Activated CD4-positive, alpha-beta T cell treated with anti-CD3 and anti-CD28 coated beads for 36 hours (primary cell): Measurements from ENCODE around the gene ACAN. TPM values are rescaled to one million over a fixed set of nuclear protein-coding genes. Genes with fewer than 3 reads are reported as not detected.

Experiments used
- ATAC-seq: fragments of 200-7000 bp; cut with Tn5 transposase; one replicate; pipeline ENCODE4 v1.10.0; 2021; ENCODE audit warnings: mild to moderate bottlenecking, moderate library complexity
- CTCF ChIA-PET: fragments of 350-600 bp; sonication (Branson Sonifier 250); formaldehyde crosslinking; loops from one replicate; lab custom pipeline; 2021; ENCODE audit warnings: antibody characterized with exemption; lab: Charles Lee
- POLR2A ChIA-PET: fragments of 350-600 bp; sonication (Branson Sonifier 250); formaldehyde crosslinking; loops from one replicate; lab custom pipeline; 2021; ENCODE audit warnings: antibody characterized with exemption, inconsistent platforms; lab: Charles Lee
- DNase-seq: peaks from one replicate; pipeline ENCODE4 v3.0.0-alpha.2; 2020
- H3K27ac Mint-ChIP-seq: one replicate; pipeline ENCODE4 v1.8.0; 2021; ENCODE audit warnings: mixed read lengths
- H3K27me3 Mint-ChIP-seq: one replicate; pipeline ENCODE4 v1.8.0; 2021; ENCODE audit warnings: mixed read lengths
- H3K36me3 Mint-ChIP-seq: one replicate; pipeline ENCODE4 v1.8.0; 2021; ENCODE audit warnings: low read depth, mixed read lengths
- H3K4me1 Mint-ChIP-seq: one replicate; pipeline ENCODE4 v1.8.0; 2021; ENCODE audit warnings: mixed read lengths
- H3K4me3 Mint-ChIP-seq: one replicate; pipeline ENCODE4 v1.8.0; 2021; ENCODE audit warnings: mild to moderate bottlenecking, moderate library complexity, mixed read lengths
- H3K9me3 Mint-ChIP-seq: one replicate; pipeline ENCODE4 v1.8.0; 2021; ENCODE audit warnings: low read depth, mixed read lengths
- intact Hi-C, 2 experiments: fragments of 100-400 bp; cut with DNase I in 1 of 2; cut with micrococcal nuclease in 1 of 2; formaldehyde crosslinking; loops; one replicate each; pipeline versions ENCODE4 v1.14.2 to v1.15.1; 2022 to 2024; cut with DNase I, micrococcal nuclease
- total RNA-seq, 2 experiments: library from RNA; stranded (reverse); gene quantifications; one replicate each; pipeline ENCODE4 v1.2.3, GENCODE V29; 2021

Gene ACAN
- total RNA-seq, 2 experiments from 2014 or later = not detected

DNA sequence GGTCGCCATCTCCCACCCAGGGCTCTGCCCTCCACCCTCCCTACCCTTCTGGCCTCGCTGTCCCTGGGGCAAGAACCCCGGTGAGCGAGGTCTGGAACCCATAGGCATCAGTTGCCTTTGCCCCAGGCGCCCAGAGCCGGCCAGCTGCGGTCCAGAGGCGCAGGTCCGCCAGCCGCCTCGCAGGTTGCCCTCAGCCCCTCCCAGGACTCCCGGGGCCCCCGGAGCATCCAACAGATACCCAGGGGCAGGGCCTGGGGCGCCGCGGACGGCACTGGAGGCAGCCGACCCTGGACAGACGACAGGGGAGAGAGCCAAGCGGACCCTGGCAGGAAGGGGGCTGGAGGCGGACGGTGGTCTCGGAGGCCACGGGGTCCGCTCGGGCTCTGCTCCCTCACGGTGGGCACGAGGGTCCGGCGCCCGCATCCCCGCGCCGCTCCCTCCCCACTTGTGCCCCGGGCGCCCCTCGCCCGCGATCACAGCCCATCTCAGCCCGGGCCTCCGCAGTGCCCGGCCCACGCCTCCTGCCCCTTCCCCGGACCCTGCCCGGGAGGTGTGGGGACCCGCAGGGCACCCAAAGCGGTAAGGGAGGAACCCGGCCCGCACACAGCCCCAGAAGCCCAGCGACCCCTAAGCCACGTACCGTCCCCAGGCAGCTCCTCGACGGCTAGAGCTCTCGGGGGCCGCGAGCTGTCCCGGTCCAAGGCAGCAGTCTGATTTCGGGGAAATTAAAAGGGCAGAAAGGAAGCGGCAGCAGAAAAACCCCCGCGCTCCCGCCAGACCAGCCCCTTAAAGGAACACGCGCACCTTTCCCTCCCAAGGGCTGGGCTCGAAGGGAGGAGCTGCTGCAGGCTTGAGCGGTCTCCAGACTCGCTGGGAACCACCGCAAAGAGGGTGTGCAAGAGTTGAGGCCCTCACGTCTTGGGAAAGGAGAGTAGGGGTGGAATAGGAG lies 91.9 kb downstream of the ACAN start, which contains the start of gene HAPLN3:
TSS of gene HAPLN3 (minus strand) at position 726 of the 949 bp plus-strand sequence. CDS start 8,246 bp downstream, outside the sequence.
- Mint-ChIP-seq H3K4me3 (peak within 1 kb of the TSS; percentile 83), H3K4me1 (peaks cover 32% of the 10 kb centered on the region), H3K27ac (peak within 1 kb of the TSS; percentile 81), H3K36me3 (peaks cover 12% of the 10 kb centered on the region), H3K9me3 (no peaks in the 10 kb centered on the region), H3K27me3 (no peaks in the 10 kb centered on the region)
- ChIA-PET CTCF (interaction anchor here (0.6 to 2.2 kb wide), 12 partner anchors 8 to 324 kb away, joined by 3 to 21 read pairs (median 4); no protein-coding TSS in a partner anchor), POLR2A (interaction anchor here (0.6 to 0.7 kb wide), 3 partner anchors 9 to 23 kb away, joined by 3 to 5 read pairs (median 3); no protein-coding TSS in a partner anchor)
- peak; percentile 82 for DNase-seq
- ATAC-seq = peak; percentile 62
- intact Hi-C loops = loop anchor here (1.0 to 10.0 kb wide), 12 partner anchors 9 to 440 kb away; partner anchors contain the start of genes MFGE8 (in 2 of the 2), ABHD2 (in 1 of the 2), FANCI (in 1 of the 2) and POLG (in 1 of the 2)

- ChIA-PET CTCF (interaction anchor here (1.2 to 2.1 kb wide), 7 partner anchors 8 to 273 kb away, joined by 3 to 15 read pairs (median 5); no protein-coding TSS in a partner anchor), POLR2A (no interaction called here)
- Mint-ChIP-seq H3K36me3 (peaks cover 8% of the 10 kb centered on the region), H3K27me3 (no peaks in the 10 kb centered on the region), H3K9me3 (no peaks in the 10 kb centered on the region), H3K4me3 (no peak overlapping the region), H3K4me1 (peaks cover 30% of the 10 kb centered on the region), H3K27ac (peak overlapping the region; percentile 32)
- intact Hi-C loops = loop anchor here (5.0 to 10.0 kb wide), 4 partner anchors 231 to 438 kb away; partner anchors contain the start of gene POLG (in 1 of the 2)
- ATAC-seq = no peak
- DNase-seq = no peak
Measured at GRCh38 chr15:88896333-88897033, 93.2 kb downstream of the ACAN start.

DNA sequence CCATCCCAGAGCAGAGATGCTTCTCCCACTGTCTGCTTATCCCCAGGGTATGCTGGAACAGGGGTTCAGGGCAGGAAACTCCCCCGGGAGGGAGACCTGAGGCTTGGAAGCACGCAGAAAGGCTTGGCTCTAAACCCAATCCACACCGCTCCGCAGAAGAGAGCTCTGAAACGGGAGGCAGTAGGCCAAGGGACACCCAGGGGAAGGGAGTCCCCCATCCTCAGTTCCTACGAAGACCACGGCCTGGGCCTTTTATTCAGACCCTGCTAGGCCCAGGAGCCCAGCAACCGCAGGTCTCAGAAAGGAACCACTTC lies 93.9 kb downstream of the ACAN start:
- Mint-ChIP-seq H3K9me3 (no peaks in the 10 kb centered on the region), H3K4me3 (no peak overlapping the region), H3K4me1 (peaks cover 35% of the 10 kb centered on the region), H3K36me3 (peaks cover 10% of the 10 kb centered on the region), H3K27me3 (no peaks in the 10 kb centered on the region), H3K27ac (no peak overlapping the region)
- DNase-seq (no peak), ATAC-seq (no peak)
- intact Hi-C loops = loop anchor here (5.0 to 10.0 kb wide), 4 partner anchors 230 to 438 kb away; partner anchors contain the start of gene POLG (in 1 of the 2)
- ChIA-PET CTCF (interaction anchor here (1.2 to 1.5 kb wide), 4 partner anchors 8 to 273 kb away, joined by 3 to 7 read pairs (median 4); no protein-coding TSS in a partner anchor), POLR2A (no interaction called here)

GRCh38 chr15:88897456-88898194 lies 94.4 kb downstream of the ACAN start:
- CTCF ChIA-PET = interaction anchor here (0.5 to 1.5 kb wide), 5 partner anchors 7 to 274 kb away, joined by 3 to 7 read pairs (median 5); no protein-coding TSS in a partner anchor

GRCh38 chr15:88898736-88899135 lies 95.5 kb downstream of the ACAN start:
- CTCF ChIA-PET = no interaction called here
- POLR2A ChIA-PET = no interaction called here

More at GRCh38 chr15:88897456-88898194, 94.4 kb downstream of the ACAN start:
- H3K36me3 Mint-ChIP-seq = peaks cover 10% of the 10 kb centered on the region
- POLR2A ChIA-PET = no interaction called here
- DNase-seq = peak; percentile 86
- ATAC-seq = peak; percentile 80
- H3K4me3 Mint-ChIP-seq = no peak overlapping the region
- intact Hi-C loops = loop anchor here (5.0 to 10.0 kb wide), 4 partner anchors 230 to 437 kb away; partner anchors contain the start of gene POLG (in 1 of the 2)
- no peak overlapping the region for H3K27ac Mint-ChIP-seq
- H3K9me3 Mint-ChIP-seq = no peaks in the 10 kb centered on the region
- H3K27me3 Mint-ChIP-seq = no peaks in the 10 kb centered on the region
- H3K4me1 Mint-ChIP-seq = peaks cover 35% of the 10 kb centered on the region

GRCh38 chr15:88899251-88899650 lies 96.0 kb downstream of the ACAN start:
- Mint-ChIP-seq H3K4me3 (no peak overlapping the region), H3K9me3 (no peaks in the 10 kb centered on the region), H3K27ac (no peak overlapping the region), H3K36me3 (peaks cover 3% of the 10 kb centered on the region), H3K27me3 (no peaks in the 10 kb centered on the region), H3K4me1 (peaks cover 39% of the 10 kb centered on the region)
- no peak for DNase-seq
- intact Hi-C loops = loop anchor here (5.0 to 10.0 kb wide), 4 partner anchors 228 to 436 kb away; partner anchors contain the start of gene POLG (in 1 of the 2)
- no peak for ATAC-seq
- ChIA-PET POLR2A (no interaction called here), CTCF (no interaction called here)

More at GRCh38 chr15:88898736-88899135, 95.5 kb downstream of the ACAN start:
- Mint-ChIP-seq H3K36me3 (peaks cover 4% of the 10 kb centered on the region), H3K27me3 (no peaks in the 10 kb centered on the region), H3K9me3 (no peaks in the 10 kb centered on the region), H3K27ac (no peak overlapping the region), H3K4me3 (no peak overlapping the region), H3K4me1 (peaks cover 39% of the 10 kb centered on the region)
- intact Hi-C loops = loop anchor here (5.0 to 10.0 kb wide), 4 partner anchors 229 to 436 kb away; partner anchors contain the start of gene POLG (in 1 of the 2)
- no peak for DNase-seq
- no peak for ATAC-seq

GRCh38 chr15:88900309-88900981 lies 97.2 kb downstream of the ACAN start:
- no peak for ATAC-seq
- H3K9me3 Mint-ChIP-seq = no peaks in the 10 kb centered on the region
- no peak overlapping the region for H3K27ac Mint-ChIP-seq
- POLR2A ChIA-PET = no interaction called here
- no peak for DNase-seq
- intact Hi-C loops = no loop called here
- H3K4me3 Mint-ChIP-seq = no peak overlapping the region
- H3K4me1 Mint-ChIP-seq = peaks cover 50% of the 10 kb centered on the region
- peaks cover 2% of the 10 kb centered on the region for H3K36me3 Mint-ChIP-seq
- H3K27me3 Mint-ChIP-seq = no peaks in the 10 kb centered on the region
- CTCF ChIA-PET = interaction anchor here (0.6 kb wide), 1 partner anchor 157 kb away, joined by 6 read pairs; no protein-coding TSS in a partner anchor

DNA sequence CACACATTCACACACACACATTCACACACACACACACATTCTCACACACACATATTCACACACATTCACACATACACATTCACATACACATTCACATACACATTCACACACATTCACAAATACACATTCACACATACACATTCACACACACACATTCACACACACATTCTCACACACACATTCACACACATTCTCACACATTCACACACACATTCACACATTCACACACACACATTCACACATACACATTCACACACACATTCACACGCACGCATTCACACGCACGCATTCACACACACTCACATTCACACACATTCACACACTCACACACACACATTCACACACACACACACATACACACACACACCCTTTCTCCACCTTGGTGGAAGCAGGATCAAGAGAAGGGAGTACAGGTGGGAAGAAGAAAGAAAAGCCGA lies 97.8 kb downstream of the ACAN start:
- H3K27ac Mint-ChIP-seq = no peak overlapping the region
- intact Hi-C loops = no loop called here

DNA sequence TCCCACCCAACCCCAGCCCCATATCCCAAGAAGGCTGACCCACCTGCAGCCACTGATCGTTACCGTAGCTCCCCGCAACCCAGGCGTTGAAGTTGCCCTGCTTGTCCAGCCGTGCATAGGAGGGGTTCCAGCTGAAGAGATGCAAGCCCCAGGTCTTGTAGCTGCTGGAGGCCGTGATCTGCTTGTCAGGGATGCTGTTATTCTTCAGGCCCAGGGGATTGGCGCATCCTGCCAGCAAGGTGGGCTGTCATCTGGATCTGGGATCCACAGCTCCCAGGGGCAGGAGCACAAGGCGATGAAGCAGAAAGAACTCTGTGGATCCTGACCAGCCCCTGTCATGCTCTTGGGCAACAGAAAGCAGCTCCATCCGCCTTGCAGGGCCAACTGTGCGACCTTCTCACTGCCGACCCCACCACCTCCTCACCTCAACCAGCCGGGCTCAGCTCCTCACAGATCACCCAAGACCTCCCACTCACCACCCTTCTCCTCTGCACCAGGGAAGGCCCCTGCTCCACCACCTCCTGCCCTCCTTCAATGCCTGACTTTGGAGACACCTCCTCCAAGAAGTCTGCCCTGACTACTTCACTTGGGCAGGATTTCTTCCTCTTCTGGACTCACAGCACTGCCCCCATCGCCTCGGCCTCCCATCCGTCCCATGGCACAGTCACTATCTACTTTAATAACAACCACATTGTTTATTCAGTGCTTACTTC lies 98.4 kb downstream of the ACAN start:
- H3K4me3 Mint-ChIP-seq = no peak overlapping the region
- POLR2A ChIA-PET = no interaction called here
- intact Hi-C loops = no loop called here
- DNase-seq = no peak
- peak overlapping the region; percentile 49 for H3K27ac Mint-ChIP-seq
- H3K27me3 Mint-ChIP-seq = no peaks in the 10 kb centered on the region
- ATAC-seq = no peak
- no peaks in the 10 kb centered on the region for H3K9me3 Mint-ChIP-seq
- CTCF ChIA-PET = interaction anchor here (0.6 to 5.2 kb wide), 3 partner anchors 119 to 287 kb away, joined by 3 to 73 read pairs (median 4); no protein-coding TSS in a partner anchor
- peaks cover 47% of the 10 kb centered on the region for H3K4me1 Mint-ChIP-seq
- H3K36me3 Mint-ChIP-seq = peaks cover 2% of the 10 kb centered on the region

More for the DNA sequence above, 97.8 kb downstream of the ACAN start:
- DNase-seq = no peak
- H3K27me3 Mint-ChIP-seq = no peaks in the 10 kb centered on the region
- H3K9me3 Mint-ChIP-seq = no peaks in the 10 kb centered on the region
- no peak overlapping the region for H3K4me3 Mint-ChIP-seq
- H3K36me3 Mint-ChIP-seq = peaks cover 2% of the 10 kb centered on the region
- CTCF ChIA-PET = interaction anchor here (0.6 to 5.2 kb wide), 2 partner anchors 120 to 286 kb away, joined by 4 to 73 read pairs; no protein-coding TSS in a partner anchor
- ATAC-seq = no peak
- peaks cover 48% of the 10 kb centered on the region for H3K4me1 Mint-ChIP-seq
- POLR2A ChIA-PET = no interaction called here
